ENCODE data around the gene POU2F3. TPM values are rescaled to one million over a fixed set of nuclear protein-coding genes. Genes with fewer than 3 reads are reported as not detected.
A peak's percentile ranks its signal among the peaks of the same experiment; 100 is the strongest.

Gene POU2F3
- total and polyA plus RNA-seq, 11 donors: 0.15 TPM; not detected in 10

- Histone ChIP-seq H3K9me3 (no peaks in the 10 kb centered on the region), H3K27ac (peak overlapping the region; percentile 5 to 100 (median 96)), H3K36me3 (peaks cover 0 to 26% (median 8%) of the 10 kb centered on the region in 9 donors), H3K4me1 (peaks cover 3 to 52% (median 37%) of the 10 kb centered on the region in 12 donors), H3K4me3 (peak overlapping the region in 1 of 12 donors; percentile 18), H3K27me3 (peaks cover 0 to 30% (median 0%) of the 10 kb centered on the region in 9 donors)
- ATAC-seq: no peak
- no peak for TF ChIP-seq POLR2A (IDR thresholded peaks at IDR 0.05)
- TF ChIP-seq, protein P1, sequence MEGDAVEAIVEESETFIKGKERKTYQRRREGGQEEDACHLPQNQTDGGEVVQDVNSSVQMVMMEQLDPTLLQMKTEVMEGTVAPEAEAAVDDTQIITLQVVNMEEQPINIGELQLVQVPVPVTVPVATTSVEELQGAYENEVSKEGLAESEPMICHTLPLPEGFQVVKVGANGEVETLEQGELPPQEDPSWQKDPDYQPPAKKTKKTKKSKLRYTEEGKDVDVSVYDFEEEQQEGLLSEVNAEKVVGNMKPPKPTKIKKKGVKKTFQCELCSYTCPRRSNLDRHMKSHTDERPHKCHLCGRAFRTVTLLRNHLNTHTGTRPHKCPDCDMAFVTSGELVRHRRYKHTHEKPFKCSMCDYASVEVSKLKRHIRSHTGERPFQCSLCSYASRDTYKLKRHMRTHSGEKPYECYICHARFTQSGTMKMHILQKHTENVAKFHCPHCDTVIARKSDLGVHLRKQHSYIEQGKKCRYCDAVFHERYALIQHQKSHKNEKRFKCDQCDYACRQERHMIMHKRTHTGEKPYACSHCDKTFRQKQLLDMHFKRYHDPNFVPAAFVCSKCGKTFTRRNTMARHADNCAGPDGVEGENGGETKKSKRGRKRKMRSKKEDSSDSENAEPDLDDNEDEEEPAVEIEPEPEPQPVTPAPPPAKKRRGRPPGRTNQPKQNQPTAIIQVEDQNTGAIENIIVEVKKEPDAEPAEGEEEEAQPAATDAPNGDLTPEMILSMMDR (IDR thresholded peaks at IDR 0.05): no peak
- intact Hi-C loops (cut with DNase I): loop anchor here in 5 of 10 donors (10.0 kb wide), 5 partner anchors 101 to 861 kb away; no protein-coding TSS in a partner anchor
- DNase-seq: no peak
- WGBS, 4 donors: 84 to 94% (median 88%) methylated on average over 1 of the region's 1 CpG
Observed at GRCh38 chr11:120333801-120334200, 93.9 kb downstream of the POU2F3 start.

- 33 to 45% (median 38%) methylated on average over 1 of the region's 1 CpG for WGBS, 4 donors
- intact Hi-C loops (cut with DNase I): loop anchor here in 5 of 10 donors (10.0 kb wide), 5 partner anchors 100 to 860 kb away; no protein-coding TSS in a partner anchor
- TF ChIP-seq, protein P1 (IDR thresholded peaks at IDR 0.05): no peak
- TF ChIP-seq POLR2A (IDR thresholded peaks at IDR 0.05): no peak
- Histone ChIP-seq H3K27me3 (peaks cover 0 to 35% (median 0%) of the 10 kb centered on the region in 9 donors), H3K4me3 (no peak overlapping the region), H3K36me3 (peaks cover 0 to 22% (median 8%) of the 10 kb centered on the region in 9 donors), H3K4me1 (peaks cover 3 to 57% (median 40%) of the 10 kb centered on the region in 12 donors), H3K9me3 (no peaks in the 10 kb centered on the region), H3K27ac (peak overlapping the region in 10 of 12 donors; percentile 4 to 100 (median 98))
- DNase-seq (no peak), ATAC-seq (no peak)
Observed at GRCh38 chr11:120334332-120334731, 94.4 kb downstream of the POU2F3 start.

GRCh38 chr11:120334894-120335462, 95.0 kb downstream of the POU2F3 start:
- H3K27me3 ChIP-seq: peaks cover 0 to 40% (median 0%) of the 10 kb centered on the region in 9 donors
- H3K27ac ChIP-seq: peak overlapping the region; percentile 91 to 100 (median 98)
- TF ChIP-seq POLR2A (IDR thresholded peaks at IDR 0.05): no peak
- TF ChIP-seq, protein P1 (IDR thresholded peaks at IDR 0.05): peak; percentile 63 to 85 (median 70)
- H3K36me3 ChIP-seq: peaks cover 0 to 15% (median 4%) of the 10 kb centered on the region in 9 donors
- WGBS, 4 donors: 0 to 1% (median 0%) methylated on average over 8 of the region's 8 CpGs
- ATAC-seq (peak; percentile 29 to 71 (median 44)), DNase-seq (peak in 4 of 5 donors; percentile 48 to 73 (median 67))
- no peaks in the 10 kb centered on the region for H3K9me3 ChIP-seq
- H3K4me3 ChIP-seq: peak overlapping the region; percentile 59 to 97 (median 88)
- intact Hi-C loops (cut with DNase I): loop anchor here (1.0 to 10.0 kb wide), 11 partner anchors 42 to 860 kb away; no protein-coding TSS in a partner anchor
- peaks cover 3 to 64% (median 41%) of the 10 kb centered on the region in 12 donors for H3K4me1 ChIP-seq

GRCh38 chr11:120335556-120335907, 95.6 kb downstream of the POU2F3 start:
- intact Hi-C loops (cut with DNase I): loop anchor here (1.0 to 10.0 kb wide), 11 partner anchors 42 to 859 kb away; no protein-coding TSS in a partner anchor
- 0 to 1% (median 0%) methylated on average over 12 to 19 of the region's 19 CpGs for WGBS, 4 donors
- DNase-seq (no peak), ATAC-seq (peak in 3 of 4 donors; percentile 1 to 13 (median 13))
- Histone ChIP-seq H3K27me3 (peaks cover 0 to 44% (median 0%) of the 10 kb centered on the region in 9 donors), H3K36me3 (peaks cover 0 to 10% (median 3%) of the 10 kb centered on the region in 9 donors), H3K4me1 (peaks cover 3 to 66% (median 44%) of the 10 kb centered on the region in 12 donors), H3K4me3 (peak overlapping the region; percentile 59 to 97 (median 88)), H3K9me3 (no peaks in the 10 kb centered on the region), H3K27ac (peak overlapping the region; percentile 91 to 100 (median 98))
- TF ChIP-seq, protein P1 (IDR thresholded peaks at IDR 0.05): no peak
- TF ChIP-seq POLR2A (IDR thresholded peaks at IDR 0.05): no peak

Data from heart left ventricle (tissue), 16 donors.